ENCODE results near the gene CLMP. TPM values are rescaled to one million over a fixed set of nuclear protein-coding genes. Genes with fewer than 3 reads are reported as not detected.

Gene CLMP
- total RNA-seq, 1 experiment from 2014 or later, result 3.2 TPM

GRCh38 chr11:123163621-123164020 lies 31.4 kb downstream of the CLMP start:
- Histone ChIP-seq H3K4me3 (replicated peaks in 1 of 2; ENCODE audit: low read depth in 1 of 2, low read length in 2 of 2) (no peak overlapping the region), H3K79me2 (ENCODE audit: insufficient read depth, low read length) (no peaks in the 10 kb centered on the region), H2AFZ (ENCODE audit: low read depth, low read length, poor library complexity, severe bottlenecking) (no peak overlapping the region), H3K9ac (ENCODE audit: low read length) (no peak overlapping the region), H3K9me2 (ENCODE audit: insufficient read depth) (no peaks in the 10 kb centered on the region), H4K20me1 (ENCODE audit: insufficient read depth) (no peaks in the 10 kb centered on the region), H3K27me3 (ENCODE audit: insufficient read depth, low read length) (no peaks in the 10 kb centered on the region), H3K4me2 (ENCODE audit: low read length) (no peak overlapping the region), H3K4me1 (ENCODE audit: control insufficient read depth in 1 of 2, insufficient read depth in 2 of 2, low read length in 2 of 2) (peaks cover 7 to 12% of the 10 kb centered on the region in 2 experiments), H3K36me3 (ENCODE audit: control insufficient read depth in 1 of 2, insufficient read depth in 2 of 2, low read length in 2 of 2) (no peaks in the 10 kb centered on the region), H3K9me3 (ENCODE audit: control insufficient read depth in 1 of 2, insufficient read depth in 1 of 2, low read depth in 1 of 2, low read length in 2 of 2) (no peaks in the 10 kb centered on the region), H3K27ac (ENCODE audit: low read depth, low read length) (no peak overlapping the region)
- RAD21 ChIA-PET (ENCODE audit: low non-redundant PET in 1 of 2, low total read pairs in 2 of 2, uncharacterized antibody in 2 of 2, unreplicated experiment in 2 of 2), result interaction anchor here in 1 of 2 experiments (0.6 to 0.8 kb wide), 2 partner anchors 83 to 99 kb away, joined by 3 read pairs; no protein-coding TSS in a partner anchor
- TF ChIP-seq SRF (IDR thresholded peaks at IDR 0.05; ENCODE audit: low read depth) (no peak), CTCF (IDR thresholded peaks at IDR 0.05 in 2 of 3, conservative IDR thresholded peaks at IDR 0.05 in 1 of 3; ENCODE audit: borderline replicate concordance in 1 of 3, insufficient read depth in 1 of 3, low read depth in 2 of 3, low read length in 2 of 3) (peak in 2 of 3 experiments; percentile 36 to 53; a peak in 3 of 6 replicates)
- no TSS peak for BruUV-seq (replicated peaks)
- DNase-seq (ENCODE audit: low read depth, low spot score) (no peak), ATAC-seq (peak; percentile 61)
- intact Hi-C loops (cut with micrococcal nuclease), result no loop called here
- CTCF ChIA-PET, result interaction anchor here (1.2 to 2.5 kb wide), 3 partner anchors 11 to 83 kb away, joined by 4 to 9 read pairs (median 5); no protein-coding TSS in a partner anchor
- POLR2A ChIA-PET, result no interaction called here

- RAD21 ChIA-PET (ENCODE audit: low non-redundant PET in 1 of 2, low total read pairs in 2 of 2, uncharacterized antibody in 2 of 2, unreplicated experiment in 2 of 2), result no interaction called here
- TF ChIP-seq SIN3A (IDR thresholded peaks at IDR 0.05; ENCODE audit: low read depth) (no peak), POLR2AphosphoS5 (IDR thresholded peaks at IDR 0.05; ENCODE audit: low read depth, low read length) (no peak), RAD21 (IDR thresholded peaks at IDR 0.05; ENCODE audit: low read depth) (no peak), SP1 (IDR thresholded peaks at IDR 0.05; ENCODE audit: low read depth) (no peak), ZNF274 (IDR thresholded peaks at IDR 0.05; ENCODE audit: low read depth, low read length) (no peak), REST (IDR thresholded peaks at IDR 0.05; ENCODE audit: low read depth) (no peak), CEBPB (IDR thresholded peaks at IDR 0.05; ENCODE audit: low read depth) (no peak), EZH2 (IDR thresholded peaks at IDR 0.05) (no peak), YY1 (IDR thresholded peaks at IDR 0.05; ENCODE audit: extremely low read depth, insufficient replicate concordance, low read depth, low read length) (no peak), FOSL1 (IDR thresholded peaks at IDR 0.05; ENCODE audit: low read depth) (no peak), ELF1 (IDR thresholded peaks at IDR 0.05; ENCODE audit: borderline replicate concordance, low read depth) (no peak)
- TF ChIP-seq, protein P1, sequence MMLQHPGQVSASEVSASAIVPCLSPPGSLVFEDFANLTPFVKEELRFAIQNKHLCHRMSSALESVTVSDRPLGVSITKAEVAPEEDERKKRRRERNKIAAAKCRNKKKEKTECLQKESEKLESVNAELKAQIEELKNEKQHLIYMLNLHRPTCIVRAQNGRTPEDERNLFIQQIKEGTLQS (IDR thresholded peaks at IDR 0.05), result no peak
These were observed 33.5 kb downstream of the CLMP start for GRCh38 chr11:123161376-123162030.

More at GRCh38 chr11:123161376-123162030, 33.5 kb downstream of the CLMP start:
- no peaks in the 10 kb centered on the region for H3K79me2 ChIP-seq (ENCODE audit: insufficient read depth, low read length)
- no peak overlapping the region for H3K9ac ChIP-seq (ENCODE audit: low read length)
- no TSS peak for BruUV-seq (replicated peaks)
- no peaks in the 10 kb centered on the region for H3K9me3 ChIP-seq (ENCODE audit: control insufficient read depth in 1 of 2, insufficient read depth in 1 of 2, low read depth in 1 of 2, low read length in 2 of 2)
- POLR2A ChIA-PET, result no interaction called here
- CTCF ChIA-PET, result interaction anchor here (1.1 to 1.6 kb wide), 3 partner anchors 8 to 100 kb away, joined by 3 to 5 read pairs (median 3); no protein-coding TSS in a partner anchor
- intact Hi-C loops (cut with micrococcal nuclease), result no loop called here
- no peaks in the 10 kb centered on the region for H3K36me3 ChIP-seq (ENCODE audit: control insufficient read depth in 1 of 2, insufficient read depth in 2 of 2, low read length in 2 of 2)
- H2AFZ ChIP-seq (ENCODE audit: low read depth, low read length, poor library complexity, severe bottlenecking), result no peak overlapping the region
- ATAC-seq, result no peak
- no peak for DNase-seq (ENCODE audit: low read depth, low spot score)
- no peak overlapping the region for H3K4me3 ChIP-seq (replicated peaks in 1 of 2; ENCODE audit: low read depth in 1 of 2, low read length in 2 of 2)
- peaks cover 7 to 12% of the 10 kb centered on the region in 2 experiments for H3K4me1 ChIP-seq (ENCODE audit: control insufficient read depth in 1 of 2, insufficient read depth in 2 of 2, low read length in 2 of 2)
- no peaks in the 10 kb centered on the region for H4K20me1 ChIP-seq (ENCODE audit: insufficient read depth)
- H3K27ac ChIP-seq (ENCODE audit: low read depth, low read length), result no peak overlapping the region
- H3K27me3 ChIP-seq (ENCODE audit: insufficient read depth, low read length), result no peaks in the 10 kb centered on the region
- H3K4me2 ChIP-seq (ENCODE audit: low read length), result no peak overlapping the region
- H3K9me2 ChIP-seq (ENCODE audit: insufficient read depth), result no peaks in the 10 kb centered on the region

Measured in HCT116 (cell line).